ENCODE results near the gene TSPAN18.

Gene TSPAN18

DNA sequence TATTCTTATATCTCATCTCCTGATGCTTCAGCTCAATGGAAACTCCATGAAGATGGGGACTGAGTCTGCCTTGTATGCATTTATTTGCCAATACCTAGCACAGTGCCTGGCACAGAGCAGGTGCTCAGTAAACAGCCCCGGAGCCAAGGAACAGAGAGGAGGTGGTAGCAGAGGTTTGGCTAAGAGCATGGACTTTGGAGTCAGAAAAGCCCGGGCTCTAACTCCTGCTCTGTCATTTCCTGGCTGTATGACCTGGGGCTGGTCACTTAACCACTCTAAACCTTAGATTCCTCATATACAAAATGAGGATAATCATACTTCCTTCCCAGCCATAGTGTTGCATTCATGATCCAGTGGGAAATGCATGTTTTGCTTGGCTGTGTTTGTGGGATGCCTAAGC, 187.3 kb downstream of the TSPAN18 start:
- no peaks in the 10 kb centered on the region for H3K9me3 ChIP-seq (replicated peaks; ENCODE audit: insufficient read depth, low read length)
- TF ChIP-seq EZH2phosphoT487 (IDR thresholded peaks at IDR 0.05; ENCODE audit: low read length) (no peak), EZH2 (optimal IDR thresholded peaks at IDR 0.05; ENCODE audit: low read depth, low read length) (no peak)
- TF ChIP-seq, protein P1, sequence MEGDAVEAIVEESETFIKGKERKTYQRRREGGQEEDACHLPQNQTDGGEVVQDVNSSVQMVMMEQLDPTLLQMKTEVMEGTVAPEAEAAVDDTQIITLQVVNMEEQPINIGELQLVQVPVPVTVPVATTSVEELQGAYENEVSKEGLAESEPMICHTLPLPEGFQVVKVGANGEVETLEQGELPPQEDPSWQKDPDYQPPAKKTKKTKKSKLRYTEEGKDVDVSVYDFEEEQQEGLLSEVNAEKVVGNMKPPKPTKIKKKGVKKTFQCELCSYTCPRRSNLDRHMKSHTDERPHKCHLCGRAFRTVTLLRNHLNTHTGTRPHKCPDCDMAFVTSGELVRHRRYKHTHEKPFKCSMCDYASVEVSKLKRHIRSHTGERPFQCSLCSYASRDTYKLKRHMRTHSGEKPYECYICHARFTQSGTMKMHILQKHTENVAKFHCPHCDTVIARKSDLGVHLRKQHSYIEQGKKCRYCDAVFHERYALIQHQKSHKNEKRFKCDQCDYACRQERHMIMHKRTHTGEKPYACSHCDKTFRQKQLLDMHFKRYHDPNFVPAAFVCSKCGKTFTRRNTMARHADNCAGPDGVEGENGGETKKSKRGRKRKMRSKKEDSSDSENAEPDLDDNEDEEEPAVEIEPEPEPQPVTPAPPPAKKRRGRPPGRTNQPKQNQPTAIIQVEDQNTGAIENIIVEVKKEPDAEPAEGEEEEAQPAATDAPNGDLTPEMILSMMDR (IDR thresholded peaks at IDR 0.05; ENCODE audit: low read length) = no peak
- H4K20me1 ChIP-seq (ENCODE audit: insufficient read depth, low read length) = no peaks in the 10 kb centered on the region
- H3K4me1 ChIP-seq (ENCODE audit: low read length) = peaks cover 15% of the 10 kb centered on the region
- H3K9me2 ChIP-seq (replicated peaks; ENCODE audit: insufficient read depth, low read length) = no peaks in the 10 kb centered on the region
- H3K79me2 ChIP-seq (ENCODE audit: low read length) = no peaks in the 10 kb centered on the region
- H3K27ac ChIP-seq (ENCODE audit: low read length) = no peak overlapping the region
- no peak overlapping the region for H2AFZ ChIP-seq (ENCODE audit: low read length)
- H3K36me3 ChIP-seq (replicated peaks; ENCODE audit: insufficient read depth, low read length) = no peaks in the 10 kb centered on the region
- H3K4me3 ChIP-seq (ENCODE audit: low read length) = no peak overlapping the region
- no peak overlapping the region for H3K4me2 ChIP-seq (ENCODE audit: low read depth, low read length)
- no peak overlapping the region for H3K9ac ChIP-seq (ENCODE audit: low read length)
- no peak for DNase-seq
- H3F3A ChIP-seq (ENCODE audit: insufficient read depth, low read length) = no peaks in the 10 kb centered on the region
- no peaks in the 10 kb centered on the region for H3K27me3 ChIP-seq (replicated peaks; ENCODE audit: insufficient read depth, low read length)

DNA sequence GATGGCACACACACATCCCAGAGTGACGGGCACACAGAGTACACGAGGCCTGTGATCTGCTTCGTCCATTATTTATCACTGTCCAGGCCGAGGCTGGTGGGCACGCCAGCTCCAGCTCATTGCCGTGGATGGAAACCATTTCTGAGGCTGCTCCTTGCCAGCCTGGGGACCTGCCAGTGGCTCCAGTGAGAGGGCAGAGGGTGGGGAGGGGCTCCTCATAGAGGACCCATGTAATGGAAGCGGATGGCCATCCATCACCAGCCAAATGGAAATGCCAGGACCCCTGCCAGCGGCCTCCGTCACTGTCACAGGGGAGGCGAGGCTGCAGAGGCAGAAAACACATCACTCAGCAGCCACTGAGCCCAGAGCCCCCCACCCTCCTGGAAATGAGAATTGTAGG, 188.2 kb downstream of the TSPAN18 start:
- no peaks in the 10 kb centered on the region for H3K9me2 ChIP-seq (replicated peaks; ENCODE audit: insufficient read depth, low read length)
- H3K9me3 ChIP-seq (replicated peaks; ENCODE audit: insufficient read depth, low read length) = no peaks in the 10 kb centered on the region
- no peaks in the 10 kb centered on the region for H3K36me3 ChIP-seq (replicated peaks; ENCODE audit: insufficient read depth, low read length)
- no peak for DNase-seq
- no peak overlapping the region for H3K4me3 ChIP-seq (ENCODE audit: low read length)
- H3F3A ChIP-seq (ENCODE audit: insufficient read depth, low read length) = no peaks in the 10 kb centered on the region
- H3K9ac ChIP-seq (ENCODE audit: low read length) = no peak overlapping the region
- no peaks in the 10 kb centered on the region for H4K20me1 ChIP-seq (ENCODE audit: insufficient read depth, low read length)
- TF ChIP-seq EZH2 (optimal IDR thresholded peaks at IDR 0.05; ENCODE audit: low read depth, low read length) (no peak), EZH2phosphoT487 (IDR thresholded peaks at IDR 0.05; ENCODE audit: low read length) (no peak)
- TF ChIP-seq, protein P1 (IDR thresholded peaks at IDR 0.05; ENCODE audit: low read length) = no peak
- H3K27ac ChIP-seq (ENCODE audit: low read length) = no peak overlapping the region
- no peaks in the 10 kb centered on the region for H3K27me3 ChIP-seq (replicated peaks; ENCODE audit: insufficient read depth, low read length)
- H2AFZ ChIP-seq (ENCODE audit: low read length) = no peak overlapping the region
- H3K4me2 ChIP-seq (ENCODE audit: low read depth, low read length) = no peak overlapping the region
- no peaks in the 10 kb centered on the region for H3K79me2 ChIP-seq (ENCODE audit: low read length)
- peaks cover 15% of the 10 kb centered on the region for H3K4me1 ChIP-seq (ENCODE audit: low read length)

DNA sequence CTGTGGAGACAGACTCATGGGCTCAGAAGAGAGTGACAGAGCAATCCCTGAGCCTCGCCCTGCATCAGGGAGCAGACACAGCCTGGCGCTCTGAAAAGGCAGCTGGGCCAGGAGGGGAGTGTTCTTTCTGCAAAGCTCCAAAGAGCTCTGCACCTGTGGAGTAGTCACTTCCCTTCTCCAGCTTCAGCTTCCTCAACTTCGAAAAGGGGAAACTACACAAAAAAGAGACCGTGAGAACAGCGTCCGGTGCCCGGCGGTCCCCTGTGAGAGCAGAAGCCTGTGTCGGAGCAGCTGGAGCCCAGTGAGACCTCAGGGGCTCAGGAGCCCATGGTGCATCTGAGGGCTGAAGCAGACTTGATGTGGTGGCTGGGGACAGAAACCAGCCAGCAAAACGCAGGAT, 188.9 kb downstream of the TSPAN18 start:
- Histone ChIP-seq H4K20me1 (ENCODE audit: insufficient read depth, low read length) (no peaks in the 10 kb centered on the region), H3K79me2 (ENCODE audit: low read length) (no peaks in the 10 kb centered on the region), H2AFZ (ENCODE audit: low read length) (no peak overlapping the region), H3K4me1 (ENCODE audit: low read length) (peaks cover 15% of the 10 kb centered on the region), H3K9me2 (replicated peaks; ENCODE audit: insufficient read depth, low read length) (no peaks in the 10 kb centered on the region), H3K27me3 (replicated peaks; ENCODE audit: insufficient read depth, low read length) (no peaks in the 10 kb centered on the region), H3K36me3 (replicated peaks; ENCODE audit: insufficient read depth, low read length) (no peaks in the 10 kb centered on the region), H3K4me2 (ENCODE audit: low read depth, low read length) (no peak overlapping the region), H3K27ac (ENCODE audit: low read length) (no peak overlapping the region), H3F3A (ENCODE audit: insufficient read depth, low read length) (no peaks in the 10 kb centered on the region), H3K9me3 (replicated peaks; ENCODE audit: insufficient read depth, low read length) (no peaks in the 10 kb centered on the region), H3K4me3 (ENCODE audit: low read length) (no peak overlapping the region), H3K9ac (ENCODE audit: low read length) (no peak overlapping the region)
- TF ChIP-seq, protein P1 (IDR thresholded peaks at IDR 0.05; ENCODE audit: low read length) = no peak
- no peak for TF ChIP-seq EZH2phosphoT487 (IDR thresholded peaks at IDR 0.05; ENCODE audit: low read length)
- TF ChIP-seq EZH2 (optimal IDR thresholded peaks at IDR 0.05; ENCODE audit: low read depth, low read length) = no peak
- no peak for DNase-seq
